Measurements from ENCODE around the gene IGFBP1. TPM values are rescaled to one million over a fixed set of nuclear protein-coding genes. Genes with fewer than 3 reads are reported as not detected.
"Not testable (repeated sequence)": the region's sequence is repeated elsewhere in the genome, so short reads cannot be mapped to it uniquely, and the experiment has no call there.

IGFBP1 gene

GRCh38 chr7:45940237-45940781, 52.0 kb downstream of the IGFBP1 start:
- not testable (repeated sequence) for H3K23ac ChIP-seq (ENCODE audit: low read depth, low read length, poor library complexity); H4K8ac ChIP-seq (ENCODE audit: low read depth, low read length); H3K27ac ChIP-seq (replicated peaks; ENCODE audit: low read length); H3K36me3 ChIP-seq (replicated peaks in 1 of 2; ENCODE audit: control insufficient read depth in 2 of 2, insufficient read depth in 2 of 2, low read length in 2 of 2); H2BK15ac ChIP-seq (ENCODE audit: low read length); H3K79me1 ChIP-seq (ENCODE audit: low read depth, low read length); DNase-seq (ENCODE audit: low spot score); H3K27me3 ChIP-seq (ENCODE audit: control insufficient read depth in 3 of 3, insufficient read depth in 3 of 3, low read depth in 1 of 3, low read length in 3 of 3); H2AK5ac ChIP-seq (ENCODE audit: low read depth, low read length); H2BK5ac ChIP-seq (ENCODE audit: low read length); H2AFZ ChIP-seq (ENCODE audit: low read length); H3K14ac ChIP-seq (ENCODE audit: low read length); H3K9ac ChIP-seq (ENCODE audit: low read depth, low read length, poor library complexity); H3K9me3 ChIP-seq (replicated peaks in 1 of 2; ENCODE audit: control insufficient read depth in 2 of 2, insufficient read depth in 1 of 2, low read depth in 1 of 2, low read length in 2 of 2); H3K4ac ChIP-seq (ENCODE audit: low read length); H3K4me3 ChIP-seq (ENCODE audit: low read length in 2 of 2); H2BK12ac ChIP-seq (ENCODE audit: low read length); H4K91ac ChIP-seq (ENCODE audit: low read depth, low read length, poor library complexity); H3K18ac ChIP-seq (ENCODE audit: low read length); H3K4me2 ChIP-seq (ENCODE audit: insufficient read depth, low read length, poor library complexity, severe bottlenecking); H2BK120ac ChIP-seq (ENCODE audit: low read depth, low read length); H3K4me1 ChIP-seq (ENCODE audit: control insufficient read depth in 2 of 2, insufficient read depth in 1 of 2, low read depth in 1 of 2, low read length in 2 of 2)
- WGBS, 2 donors (ENCODE audit: extremely low coverage in 2 of 2, insufficient read length in 2 of 2, insufficient replicate concordance in 1 of 2) = no CpG with 5 or more reads among the region's 14 CpGs

- Histone ChIP-seq H3K9me3 (replicated peaks in 1 of 2; ENCODE audit: control insufficient read depth in 2 of 2, insufficient read depth in 1 of 2, low read depth in 1 of 2, low read length in 2 of 2) (peaks cover 0 to 5% of the 10 kb centered on the region in 2 donors), H3K27ac (replicated peaks; ENCODE audit: low read length) (no peak overlapping the region), H4K91ac (ENCODE audit: low read depth, low read length, poor library complexity) (no peak overlapping the region), H3K18ac (ENCODE audit: low read length) (no peak overlapping the region), H3K79me1 (ENCODE audit: low read depth, low read length) (no peaks in the 10 kb centered on the region), H3K4me1 (ENCODE audit: control insufficient read depth in 2 of 2, insufficient read depth in 1 of 2, low read depth in 1 of 2, low read length in 2 of 2) (peaks cover 0 to 8% of the 10 kb centered on the region in 2 donors), H4K8ac (ENCODE audit: low read depth, low read length) (no peak overlapping the region), H3K23ac (ENCODE audit: low read depth, low read length, poor library complexity) (no peak overlapping the region), H3K4ac (ENCODE audit: low read length) (no peak overlapping the region), H2BK5ac (ENCODE audit: low read length) (no peak overlapping the region), H3K27me3 (ENCODE audit: control insufficient read depth in 3 of 3, insufficient read depth in 3 of 3, low read depth in 1 of 3, low read length in 3 of 3) (no peaks in the 10 kb centered on the region), H3K4me2 (ENCODE audit: insufficient read depth, low read length, poor library complexity, severe bottlenecking) (no peak overlapping the region), H3K36me3 (replicated peaks in 1 of 2; ENCODE audit: control insufficient read depth in 2 of 2, insufficient read depth in 2 of 2, low read length in 2 of 2) (no peaks in the 10 kb centered on the region), H3K9ac (ENCODE audit: low read depth, low read length, poor library complexity) (no peak overlapping the region), H3K14ac (ENCODE audit: low read length) (no peak overlapping the region), H2BK12ac (ENCODE audit: low read length) (no peak overlapping the region), H2BK15ac (ENCODE audit: low read length) (no peak overlapping the region), H2BK120ac (ENCODE audit: low read depth, low read length) (no peak overlapping the region), H2AK5ac (ENCODE audit: low read depth, low read length) (no peak overlapping the region), H3K4me3 (ENCODE audit: low read length in 2 of 2) (no peak overlapping the region), H2AFZ (ENCODE audit: low read length) (no peak overlapping the region)
- no peak for DNase-seq (ENCODE audit: low spot score)
- no CpG with 5 or more reads among the region's 7 CpGs for WGBS, 2 donors (ENCODE audit: extremely low coverage in 2 of 2, insufficient read length in 2 of 2, insufficient replicate concordance in 1 of 2)
Observed at GRCh38 chr7:45940939-45941338, 52.7 kb downstream of the IGFBP1 start.

Small RNAs within 50 kb of the gene (small RNA-seq; reads per million reads assigned to genes)
- not detected for gene RNU6-326P (ENCODE audit: insufficient read depth)

Data from neuronal stem cell (in vitro differentiated cells).